GM18520 (cell line): ENCODE data around the gene SLC6A8.
"Not testable (repeated sequence)": the region's sequence is repeated elsewhere in the genome, so short reads cannot be mapped to it uniquely, and the experiment has no call there.

ENCODE experiments used
- ATAC-seq: cut with Tn5 transposase; IDR thresholded peaks from one replicate; pipeline ENCODE4 v1.9.1; 2021; ENCODE audit not compliant: unreplicated experiment

The SLC6A8 gene

GRCh38 chrX:153745067-153745433 is 57.3 kb downstream of the SLC6A8 start:
- ATAC-seq, result not testable (repeated sequence)
